Suprapubic skin (tissue), 4 donors: ENCODE measurements around the gene ENTREP3.

Source experiments
- CTCF ChIP-seq, 2 donors: fragments of 200-600 bp in 1 of 2; fragments of 450-650 bp in 1 of 2; sonication (generic) in 1 of 2; IDR thresholded peaks; one replicate each; pipeline ENCODE4 v1.5.1; 2016 to 2019; ENCODE audit warnings: antibody characterized with exemption in 2 of 2, mild to moderate bottlenecking in 1 of 2, moderate library complexity in 1 of 2
- POLR2A ChIP-seq, 2 donors: fragments of 450-650 bp; IDR thresholded peaks; one replicate each; pipeline ENCODE4 v1.6.1; 2017; ENCODE audit warnings: antibody characterized with exemption in 2 of 2, mild to moderate bottlenecking in 2 of 2, moderate library complexity in 2 of 2
- POLR2AphosphoS5 ChIP-seq, 3 donors: sonication (generic); formaldehyde crosslinking; IDR thresholded peaks; one replicate each; pipeline ENCODE4 v1.6.1; 2017; ENCODE audit warnings: antibody characterized with exemption in 3 of 3

- no peak for TF ChIP-seq POLR2A (IDR thresholded peaks at IDR 0.05)
- TF ChIP-seq CTCF (IDR thresholded peaks at IDR 0.05): no peak
- TF ChIP-seq POLR2AphosphoS5 (IDR thresholded peaks at IDR 0.05): no peak
Measured at GRCh38 chr1:155297384-155297783, 42.1 kb upstream of the ENTREP3 start.
